ENCODE measurements around the gene ATP8B4. TPM values are rescaled to one million over a fixed set of nuclear protein-coding genes. Genes with fewer than 3 reads are reported as not detected.
"Not testable (repeated sequence)": the region's sequence is repeated elsewhere in the genome, so short reads cannot be mapped to it uniquely, and the experiment has no call there.

Gene ATP8B4
- not detected in 2 replicates for total RNA-seq (2014; rRNA removed; shearing (Covaris generic))

- DNase-seq (ENCODE audit: low read depth) = no peak
Measured at GRCh38 chr15:50119063-50120040, at the start of gene ATP8B4. ATP8B4 (minus strand) TSS chr15:50119233; CDS start chr15:50106966, 12,267 bp downstream.

- no peak for DNase-seq (ENCODE audit: low read depth)
Measured at GRCh38 chr15:50168379-50168778, 49.3 kb upstream of the ATP8B4 start.

GRCh38 chr15:50167110-50167509, 48.1 kb upstream of the ATP8B4 start:
- DNase-seq (ENCODE audit: low read depth) = no peak

- DNase-seq (ENCODE audit: low read depth) = peak; percentile 35
Measured at GRCh38 chr15:50166216-50166615, 47.2 kb upstream of the ATP8B4 start.

GRCh38 chr15:50164458-50164857, 45.4 kb upstream of the ATP8B4 start:
- no peak for DNase-seq (ENCODE audit: low read depth)

- no peak for DNase-seq (ENCODE audit: low read depth)
Measured at GRCh38 chr15:50163719-50164410, 44.8 kb upstream of the ATP8B4 start.

- no peak for DNase-seq (ENCODE audit: low read depth)
Measured at GRCh38 chr15:50162969-50163718, 44.1 kb upstream of the ATP8B4 start.

GRCh38 chr15:50158236-50158635, 39.2 kb upstream of the ATP8B4 start:
- not testable (repeated sequence) for DNase-seq (ENCODE audit: low read depth)

- no peak for DNase-seq (ENCODE audit: low read depth)
Measured at GRCh38 chr15:50151476-50151875, 32.4 kb upstream of the ATP8B4 start.

GRCh38 chr15:50150851-50151250, 31.8 kb upstream of the ATP8B4 start:
- no peak for DNase-seq (ENCODE audit: low read depth)

GRCh38 chr15:50150349-50150748, 31.3 kb upstream of the ATP8B4 start:
- no peak for DNase-seq (ENCODE audit: low read depth)

GRCh38 chr15:50149090-50149489, 30.1 kb upstream of the ATP8B4 start:
- no peak for DNase-seq (ENCODE audit: low read depth)

GRCh38 chr15:50148362-50148963, 29.4 kb upstream of the ATP8B4 start:
- peak; percentile 75 for DNase-seq (ENCODE audit: low read depth)

GRCh38 chr15:50146632-50147031, 27.6 kb upstream of the ATP8B4 start:
- DNase-seq (ENCODE audit: low read depth) = no peak

- peak; percentile 82 for DNase-seq (ENCODE audit: low read depth)
Measured at GRCh38 chr15:50145451-50145872, 26.4 kb upstream of the ATP8B4 start.

GRCh38 chr15:50144341-50145120, 25.5 kb upstream of the ATP8B4 start:
- no peak for DNase-seq (ENCODE audit: low read depth)

- no peak for DNase-seq (ENCODE audit: low read depth)
Measured at GRCh38 chr15:50143255-50143860, 24.3 kb upstream of the ATP8B4 start.

- DNase-seq (ENCODE audit: low read depth) = no peak
Measured at GRCh38 chr15:50141856-50142255, 22.8 kb upstream of the ATP8B4 start.

- no peak for DNase-seq (ENCODE audit: low read depth)
Measured at GRCh38 chr15:50140983-50141382, 21.9 kb upstream of the ATP8B4 start.

- DNase-seq (ENCODE audit: low read depth) = no peak
Measured at GRCh38 chr15:50140098-50140497, 21.1 kb upstream of the ATP8B4 start.

All from Daoy (cell line).